OCI-LY3 (cell line): ENCODE measurements around the gene TNS1.

ENCODE experiments used
- H2AFZ ChIP-seq: fragments of 200-600, 300-600 bp; shearing (Covaris generic); 2 replicates; pipeline ENCODE4 v1.6.0; 2014; ENCODE audit warnings: antibody characterized with exemption, low read depth, low read length
- H3K27ac ChIP-seq: fragments of 200-600, 300-600 bp; sonication (generic); 2 replicates; pipeline ENCODE4 v1.5.1; 2014; ENCODE audit warnings: mild to moderate bottlenecking, low read length, moderate library complexity, mixed read lengths
- H3K27me3 ChIP-seq: fragments of 200-600, 300-600 bp; sonication (generic); 2 replicates; pipeline ENCODE4 v1.6.1; 2014; ENCODE audit warnings: low read depth, low read length, mixed read lengths
- H3K36me3 ChIP-seq: fragments of 200-600, 300-600 bp; sonication (generic); replicated peaks from 2 replicates; pipeline ENCODE3; 2014; ENCODE audit warnings: low read depth, low read length, mixed read lengths
- H3K4me1 ChIP-seq: fragments of 300-600, 200-600 bp; sonication (generic); 2 replicates; pipeline ENCODE4 v1.6.1; 2014; ENCODE audit warnings: low read length, mixed read lengths
- H3K4me2 ChIP-seq: fragments of 200-600, 300-600 bp; sonication (generic); 2 replicates; pipeline ENCODE4 v1.6.1; 2014; ENCODE audit warnings: low read length, mixed read lengths
- H3K4me3 ChIP-seq: fragments of 300-600, 200-600 bp; sonication (generic); 2 replicates; pipeline ENCODE4 v1.5.1; 2014; ENCODE audit warnings: antibody characterized with exemption, mild to moderate bottlenecking, low read length, moderate library complexity
- H3K79me2 ChIP-seq: fragments of 300-600, 200-600 bp; shearing (Covaris generic); 2 replicates; pipeline ENCODE4 v1.6.1; 2014; ENCODE audit warnings: mild to moderate bottlenecking, low read length, mixed read lengths
- H3K9ac ChIP-seq: fragments of 300-600, 200-600 bp; shearing (Covaris generic); 2 replicates; pipeline ENCODE4 v1.6.0; 2014; ENCODE audit warnings: mild to moderate bottlenecking, low read length, moderate library complexity
- H3K9me3 ChIP-seq: fragments of 200-600, 300-600 bp; shearing (Covaris generic); 2 replicates; pipeline ENCODE4 v1.6.1; 2014; ENCODE audit warnings: low read length, mixed read lengths; ENCODE audit not compliant: insufficient read depth
- H4K20me1 ChIP-seq: fragments of 200-600, 300-600 bp; sonication (generic); 2 replicates; pipeline ENCODE4 v1.6.1; 2016; ENCODE audit warnings: low read length, mixed read lengths; ENCODE audit not compliant: insufficient read depth
- CTCF ChIP-seq: fragments of 200-600, 300-600 bp; sonication (generic); IDR thresholded peaks from 2 replicates; pipeline ENCODE4 v1.5.1; 2014; ENCODE audit warnings: antibody characterized with exemption, low read length, low read depth
- EZH2phosphoT487 ChIP-seq: fragments of 200-600 bp; shearing (Covaris generic); IDR thresholded peaks from 2 replicates; pipeline ENCODE4 v1.6.1; 2018; ENCODE audit warnings: antibody characterized with exemption, mixed run types, low read depth

TNS1 gene

GRCh38 chr2:217755027-217755745, 247.6 kb downstream of the TNS1 start:
- Histone ChIP-seq H3K9me3 (no peaks in the 10 kb centered on the region), H3K4me2 (no peak overlapping the region), H3K4me3 (no peak overlapping the region)

GRCh38 chr2:217753460-217754200, 249.2 kb downstream of the TNS1 start:
- Histone ChIP-seq H3K27me3 (peaks cover 11% of the 10 kb centered on the region), H3K9me3 (no peaks in the 10 kb centered on the region), H3K9ac (no peak overlapping the region), H3K4me1 (no peaks in the 10 kb centered on the region), H3K4me2 (no peak overlapping the region), H3K27ac (no peak overlapping the region), H3K79me2 (no peaks in the 10 kb centered on the region), H3K36me3 (no peaks in the 10 kb centered on the region), H4K20me1 (no peaks in the 10 kb centered on the region), H3K4me3 (no peak overlapping the region), H2AFZ (no peak overlapping the region)
- TF ChIP-seq CTCF (no peak), EZH2phosphoT487 (no peak)

More at GRCh38 chr2:217755027-217755745, 247.6 kb downstream of the TNS1 start:
- Histone ChIP-seq H3K27me3 (peaks cover 11% of the 10 kb centered on the region), H3K9ac (no peak overlapping the region), H4K20me1 (no peaks in the 10 kb centered on the region), H3K4me1 (no peaks in the 10 kb centered on the region), H3K79me2 (no peaks in the 10 kb centered on the region), H3K36me3 (no peaks in the 10 kb centered on the region), H2AFZ (no peak overlapping the region), H3K27ac (no peak overlapping the region)
- TF ChIP-seq CTCF (no peak), EZH2phosphoT487 (no peak)

- Histone ChIP-seq H2AFZ (no peak overlapping the region), H3K4me2 (no peak overlapping the region), H3K9me3 (no peaks in the 10 kb centered on the region), H3K79me2 (no peaks in the 10 kb centered on the region), H3K27ac (no peak overlapping the region), H4K20me1 (no peaks in the 10 kb centered on the region), H3K27me3 (peaks cover 11% of the 10 kb centered on the region), H3K4me3 (no peak overlapping the region), H3K4me1 (no peaks in the 10 kb centered on the region), H3K36me3 (no peaks in the 10 kb centered on the region), H3K9ac (no peak overlapping the region)
- TF ChIP-seq EZH2phosphoT487 (no peak), CTCF (no peak)
Observed at GRCh38 chr2:217752714-217753459, 249.9 kb downstream of the TNS1 start.

GRCh38 chr2:217751952-217752351, 250.8 kb downstream of the TNS1 start:
- Histone ChIP-seq H3K4me3 (no peak overlapping the region), H3K27ac (no peak overlapping the region), H3K27me3 (peaks cover 11% of the 10 kb centered on the region), H3K79me2 (no peaks in the 10 kb centered on the region), H3K4me2 (no peak overlapping the region), H3K9me3 (no peaks in the 10 kb centered on the region), H3K9ac (no peak overlapping the region), H3K4me1 (no peaks in the 10 kb centered on the region), H3K36me3 (no peaks in the 10 kb centered on the region), H2AFZ (no peak overlapping the region), H4K20me1 (no peaks in the 10 kb centered on the region)
- TF ChIP-seq CTCF (no peak), EZH2phosphoT487 (no peak)
